B cell (primary cell): ENCODE results near the gene SMNDC1.

Experiments
- CTCF ChIP-seq: fragments of 200-600 bp; IDR thresholded peaks from one replicate; pipeline ENCODE4 v1.8.0; 2022; ENCODE audit warnings: antibody characterized with exemption, mild to moderate bottlenecking
- EZH2 ChIP-seq: IDR thresholded peaks from 2 replicates; pipeline ENCODE4 v1.6.1; 2012; ENCODE audit warnings: borderline replicate concordance, low read depth, mild to moderate bottlenecking, moderate library complexity, low read length; ENCODE audit not compliant: insufficient read depth, poor library complexity, severe bottlenecking

GRCh38 chr10:110286841-110287240, 17.9 kb downstream of the SMNDC1 start:
- no peak for TF ChIP-seq CTCF
- TF ChIP-seq EZH2: no peak
